IMR-90 (cell line): Measurements from ENCODE around the gene ANKS3. TPM values are rescaled to one million over a fixed set of nuclear protein-coding genes. Genes with fewer than 3 reads are reported as not detected.

ENCODE experiments used
- ATAC-seq: fragments of 200-7000 bp; cut with Tn5 transposase; 2 replicates; pipeline ENCODE4 v1.9.1; 2020; ENCODE audit warnings: low read depth, mild to moderate bottlenecking, moderate library complexity
- BruUV-seq: library from RNA; stranded (reverse); fragments of 400-500 nt; replicated peaks from 2 replicates; lab custom pipeline; 2021; lab: Mats Ljungman, UMichigan
- CTCF ChIA-PET: fragments of 300-600 bp; formaldehyde crosslinking; extraction: SDS; loops from one replicate; lab custom pipeline; 2021; ENCODE audit warnings: antibody characterized with exemption; lab: Yijun Ruan, JAX
- POLR2A ChIA-PET: fragments of 300-600 bp; sonication (Branson Sonifier 250); formaldehyde crosslinking; loops from one replicate; lab custom pipeline; 2022; ENCODE audit warnings: antibody characterized with exemption; ENCODE audit not compliant: unreplicated experiment; lab: Charles Lee
- DNase-seq: peaks from one replicate; pipeline ENCODE4 v3.0.0; 2013
- H2AFZ ChIP-seq: replicated peaks from 2 replicates; pipeline ENCODE3; 2013; ENCODE audit warnings: low read length, mild to moderate bottlenecking; ENCODE audit not compliant: poor library complexity
- H2AK5ac ChIP-seq: 2 replicates; pipeline ENCODE4 v1.6.1; 2013; ENCODE audit warnings: low read depth, low read length, inconsistent platforms
- H2AK9ac ChIP-seq: replicated peaks from 2 replicates; pipeline ENCODE3; 2013; ENCODE audit warnings: mild to moderate bottlenecking, low read depth, low read length, moderate library complexity; ENCODE audit not compliant: poor library complexity
- H2BK120ac ChIP-seq: 2 replicates; pipeline ENCODE4 v1.6.1; 2013; ENCODE audit warnings: low read depth, low read length, inconsistent platforms
- H2BK15ac ChIP-seq: 3 replicates; pipeline ENCODE4 v1.6.1; 2013; ENCODE audit warnings: low read depth, low read length, inconsistent platforms
- H2BK20ac ChIP-seq: 2 replicates; pipeline ENCODE4 v1.6.1; 2013; ENCODE audit warnings: low read depth, mild to moderate bottlenecking, inconsistent platforms, low read length, moderate library complexity
- H2BK5ac ChIP-seq: 2 replicates; pipeline ENCODE4 v1.6.1; 2013; ENCODE audit warnings: mild to moderate bottlenecking, low read depth, low read length, inconsistent platforms; ENCODE audit not compliant: poor library complexity, severe bottlenecking
- H3K14ac ChIP-seq: replicated peaks from 2 replicates; pipeline ENCODE4 v1.6.1; 2013; ENCODE audit warnings: low read depth, low read length, inconsistent platforms
- H3K18ac ChIP-seq: 2 replicates; pipeline ENCODE4 v1.6.1; 2013; ENCODE audit warnings: low read depth, low read length, control low read depth
- H3K23ac ChIP-seq: 2 replicates; pipeline ENCODE4 v1.6.1; 2013; ENCODE audit warnings: low read depth, low read length, inconsistent platforms
- H3K27ac ChIP-seq: 2 replicates; pipeline ENCODE4 v1.5.1; 2013; ENCODE audit warnings: mild to moderate bottlenecking, control low read depth, low read length; ENCODE audit not compliant: insufficient read depth
- H3K27me3 ChIP-seq: 2 replicates; pipeline ENCODE4 v1.6.1; 2013; ENCODE audit warnings: low read length; ENCODE audit not compliant: control insufficient read depth, insufficient read depth
- H3K36me3 ChIP-seq: 2 replicates; pipeline ENCODE4 v1.6.1; 2013; ENCODE audit warnings: low read length, mixed read lengths; ENCODE audit not compliant: control insufficient read depth, insufficient read depth
- H3K4ac ChIP-seq: 2 replicates; pipeline ENCODE4 v1.6.1; 2013; ENCODE audit warnings: low read depth, low read length, inconsistent platforms
- H3K4me1 ChIP-seq: 2 replicates; pipeline ENCODE4 v1.6.1; 2013; ENCODE audit warnings: low read length, mixed read lengths; ENCODE audit not compliant: control insufficient read depth, insufficient read depth
- H3K4me2 ChIP-seq: 2 replicates; pipeline ENCODE4 v1.6.1; 2013; ENCODE audit warnings: low read depth, mild to moderate bottlenecking, control low read depth, low read length, moderate library complexity
- H3K4me3 ChIP-seq: 2 replicates; pipeline ENCODE4 v1.5.1; 2013; ENCODE audit warnings: low read depth, mild to moderate bottlenecking, control low read depth, low read length, moderate library complexity; ENCODE audit not compliant: insufficient read depth
- H3K56ac ChIP-seq: 2 replicates; pipeline ENCODE4 v1.6.1; 2013; ENCODE audit warnings: low read length, inconsistent platforms; ENCODE audit not compliant: insufficient read depth; ENCODE audit errors: extremely low read depth
- H3K79me1 ChIP-seq, 2 experiments: 2 replicates each; pipeline ENCODE4 v1.6.1; 2013; ENCODE audit warnings: low read length in 2 of 2, inconsistent platforms in 1 of 2, low read depth in 1 of 2
- H3K9ac ChIP-seq: 2 replicates; pipeline ENCODE4 v1.6.1; 2013; ENCODE audit warnings: low read depth, low read length, control low read depth
- H3K9me1 ChIP-seq: 2 replicates; pipeline ENCODE4 v1.6.1; 2013; ENCODE audit warnings: low read length, inconsistent platforms; ENCODE audit not compliant: insufficient read depth
- H3K9me3 ChIP-seq: 2 replicates; pipeline ENCODE4 v1.6.1; 2013; ENCODE audit warnings: low read length; ENCODE audit not compliant: control insufficient read depth, insufficient read depth
- H4K20me1 ChIP-seq: 2 replicates; pipeline ENCODE4 v1.6.1; 2013; ENCODE audit warnings: low read length, inconsistent platforms; ENCODE audit not compliant: insufficient read depth
- H4K5ac ChIP-seq: 2 replicates; pipeline ENCODE4 v1.6.1; 2013; ENCODE audit warnings: mild to moderate bottlenecking, low read depth, low read length, control low read depth
- H4K8ac ChIP-seq, 2 experiments: 2 replicates each; pipeline ENCODE4 v1.6.1; 2013; ENCODE audit warnings: low read depth in 2 of 2, low read length in 2 of 2, control low read depth in 1 of 2, inconsistent platforms in 1 of 2
- H4K91ac ChIP-seq: 2 replicates; pipeline ENCODE4 v1.6.1; 2013; ENCODE audit warnings: low read depth, low read length, inconsistent platforms; ENCODE audit not compliant: insufficient read depth
- BHLHE40 ChIP-seq: fragments of 150-350 bp; IDR thresholded peaks from 2 replicates; pipeline ENCODE4 v1.6.1; 2016; ENCODE audit warnings: mild to moderate bottlenecking, low read depth, low read length
- CEBPB ChIP-seq: IDR thresholded peaks from 2 replicates; pipeline ENCODE4 v1.6.1; 2012; ENCODE audit warnings: low read depth, low read length, improper control_type of control experiment
- ELK1 ChIP-seq: fragments of 150-350 bp; IDR thresholded peaks from 2 replicates; pipeline ENCODE4 v1.6.1; 2016; ENCODE audit warnings: low read depth, mild to moderate bottlenecking, low read length, moderate library complexity, borderline replicate concordance
- FOS ChIP-seq: fragments of 150-350 bp; IDR thresholded peaks from 2 replicates; pipeline ENCODE4 v1.6.1; 2016; ENCODE audit warnings: low read depth, low read length
- MAZ ChIP-seq: IDR thresholded peaks from 2 replicates; pipeline ENCODE4 v1.6.1; 2012; ENCODE audit warnings: low read depth, mild to moderate bottlenecking, low read length, improper control_type of control experiment, moderate library complexity, borderline replicate concordance
- MXI1 ChIP-seq: IDR thresholded peaks from 2 replicates; pipeline ENCODE4 v1.6.1; 2012; ENCODE audit warnings: low read depth, mild to moderate bottlenecking, low read length, moderate library complexity, borderline replicate concordance
- RAD21 ChIP-seq: IDR thresholded peaks from 2 replicates; pipeline ENCODE4 v1.6.1; 2012; ENCODE audit warnings: low read length, improper control_type of control experiment
- RCOR1 ChIP-seq: IDR thresholded peaks from 2 replicates; pipeline ENCODE4 v1.6.1; 2012; ENCODE audit warnings: mild to moderate bottlenecking, low read length, improper control_type of control experiment; ENCODE audit not compliant: insufficient replicate concordance
- USF2 ChIP-seq: fragments of 150-350 bp; IDR thresholded peaks from 2 replicates; pipeline ENCODE4 v1.6.1; 2017; ENCODE audit warnings: mild to moderate bottlenecking, antibody characterized with exemption, low read length, low read depth
- WGBS, 2 experiments: methylation state at CpG; one replicate each; pipeline versions ENCODE4 v1.1.5 to v1.1.7; 2013; ENCODE audit warnings: missing lambda C conversion rate in 2 of 2; ENCODE audit not compliant: insufficient read length in 1 of 2; ENCODE audit errors: extremely low coverage in 2 of 2; 5-methylcytosine and 5-hydroxymethylcytosine counted together
- dilution Hi-C: fragments of 300-500 bp; cut with HindIII; formaldehyde crosslinking; loops from one replicate; pipeline ENCODE4 v1.14.3; 2018; ENCODE audit warnings: low sequenced_read_pairs; ENCODE audit not compliant: unreplicated experiment
- in situ Hi-C: fragments of 300-500 bp; cut with MboI; formaldehyde crosslinking; loops from 3 replicates; pipeline ENCODE4 v1.14.3; 2019; ENCODE audit warnings: low sequenced_read_pairs, inconsistent platforms, mixed read lengths
- intact Hi-C: fragments of 100-400 bp; cut with micrococcal nuclease; formaldehyde crosslinking; loops from 2 replicates; pipeline ENCODE4 v1.10.0; 2022
- polyA plus RNA-seq, 3 experiments: library from polyadenylated mRNA; depleted of rRNA; stranded (reverse); fragments of >200 nt; gene quantifications; 2 replicates each; pipeline ENCODE4 v1.2.3, GENCODE V29; 2012; ENCODE audit warnings: low replicate concordance in 1 of 3
- total RNA-seq: library from RNA; depleted of rRNA; stranded (reverse); fragments of >200 nt; gene quantifications from 2 replicates; pipeline ENCODE4 v1.2.3, GENCODE V29; 2012

The ANKS3 gene
- total and polyA plus RNA-seq, 2 of the 4 experiments (the other 2 are of a cell fraction) = 24.4 to 25.0 TPM

GRCh38 chr16:4693956-4694641, 40.0 kb downstream of the ANKS3 start:
- H3K9me3 ChIP-seq = no peaks in the 10 kb centered on the region
- 0% methylated on average over 35 of the region's 54 CpGs; no CpG with 5 or more reads in 1 of the 2 experiments for WGBS, 2 experiments
- POLR2A ChIA-PET = no interaction called here
- in situ Hi-C loops = no loop called here
- intact Hi-C loops = loop anchor here (2.0 kb wide), 1 partner anchor 263 kb away; no protein-coding TSS in a partner anchor
- TF ChIP-seq BHLHE40 (no peak), FOS (no peak), CEBPB (0 out of 2 replicates have a peak, but pooled peaks have one; percentile 1), MAZ (peak; percentile 61; the same call in 1 of the 2 replicates), RCOR1 (no peak), MXI1 (peak; percentile 42; the same call in 1 of the 2 replicates), ELK1 (no peak), USF2 (no peak), RAD21 (no peak)
- peak overlapping the region; percentile 84 for H3K27ac ChIP-seq
- H3K23ac ChIP-seq = no peak overlapping the region
- no peak overlapping the region for H2BK15ac ChIP-seq
- H3K4me3 ChIP-seq = peak overlapping the region; percentile 89
- no peaks in the 10 kb centered on the region for H3K27me3 ChIP-seq
- peak overlapping the region; percentile 26 for H2BK5ac ChIP-seq
- no peak overlapping the region for H3K18ac ChIP-seq
- H4K20me1 ChIP-seq = peaks cover 19% of the 10 kb centered on the region
- H3K36me3 ChIP-seq = peaks cover 44% of the 10 kb centered on the region
- H2BK120ac ChIP-seq = no peak overlapping the region
- no peak overlapping the region for H3K56ac ChIP-seq
- DNase-seq (peak; percentile 38), ATAC-seq (peak; percentile 55)
- H2AFZ ChIP-seq = peak overlapping the region; percentile 96
- peak overlapping the region; percentile 96 for H2AK5ac ChIP-seq
- peaks cover 7% of the 10 kb centered on the region for H3K4me1 ChIP-seq
- peak overlapping the region; percentile 86 for H3K4me2 ChIP-seq
- peak overlapping the region; percentile 99 for H2AK9ac ChIP-seq
- peak overlapping the region; percentile 85 for H3K4ac ChIP-seq
- peaks cover 0 to 26% of the 10 kb centered on the region in 2 experiments; a peak in 3 of 4 replicates for H3K79me1 ChIP-seq
- no peak overlapping the region for H2BK20ac ChIP-seq
- peak overlapping the region; percentile 84 for H3K9ac ChIP-seq
- dilution Hi-C loops = no loop called here
- H4K8ac ChIP-seq = peak overlapping the region; percentile 76 to 92; a peak in 2 of 4 replicates
- no TSS peak for BruUV-seq
- H4K5ac ChIP-seq = no peak overlapping the region; the same call in 1 of the 2 replicates
- CTCF ChIA-PET = interaction anchor here (0.9 kb wide), 1 partner anchor 12 kb away, joined by 3 read pairs; no protein-coding TSS in a partner anchor
- H4K91ac ChIP-seq = no peak overlapping the region
- H3K9me1 ChIP-seq = peaks cover 5% of the 10 kb centered on the region; the same call in 1 of the 2 replicates
- H3K14ac ChIP-seq = peak overlapping the region; percentile 77; the same call in 1 of the 2 replicates
